ENCODE measurements around the gene MYBPC2.

DNA sequence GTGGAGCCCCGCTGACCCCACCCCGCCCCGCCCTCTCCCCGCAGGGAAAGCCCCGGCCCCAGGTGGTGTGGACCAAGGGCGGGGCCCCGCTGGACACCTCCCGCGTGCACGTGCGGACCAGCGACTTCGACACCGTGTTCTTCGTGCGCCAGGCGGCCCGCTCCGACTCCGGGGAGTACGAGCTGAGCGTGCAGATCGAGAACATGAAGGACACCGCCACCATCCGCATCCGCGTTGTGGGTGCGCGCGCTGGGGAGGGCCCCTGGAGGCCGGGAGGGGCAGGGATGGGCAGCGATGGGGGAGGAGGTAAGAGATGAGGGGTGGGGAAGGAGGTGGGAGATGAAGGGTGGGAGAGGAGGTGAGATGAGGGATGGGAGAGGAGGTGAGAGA is 26.4 kb downstream of the MYBPC2 start:
- TF ChIP-seq, protein P1, sequence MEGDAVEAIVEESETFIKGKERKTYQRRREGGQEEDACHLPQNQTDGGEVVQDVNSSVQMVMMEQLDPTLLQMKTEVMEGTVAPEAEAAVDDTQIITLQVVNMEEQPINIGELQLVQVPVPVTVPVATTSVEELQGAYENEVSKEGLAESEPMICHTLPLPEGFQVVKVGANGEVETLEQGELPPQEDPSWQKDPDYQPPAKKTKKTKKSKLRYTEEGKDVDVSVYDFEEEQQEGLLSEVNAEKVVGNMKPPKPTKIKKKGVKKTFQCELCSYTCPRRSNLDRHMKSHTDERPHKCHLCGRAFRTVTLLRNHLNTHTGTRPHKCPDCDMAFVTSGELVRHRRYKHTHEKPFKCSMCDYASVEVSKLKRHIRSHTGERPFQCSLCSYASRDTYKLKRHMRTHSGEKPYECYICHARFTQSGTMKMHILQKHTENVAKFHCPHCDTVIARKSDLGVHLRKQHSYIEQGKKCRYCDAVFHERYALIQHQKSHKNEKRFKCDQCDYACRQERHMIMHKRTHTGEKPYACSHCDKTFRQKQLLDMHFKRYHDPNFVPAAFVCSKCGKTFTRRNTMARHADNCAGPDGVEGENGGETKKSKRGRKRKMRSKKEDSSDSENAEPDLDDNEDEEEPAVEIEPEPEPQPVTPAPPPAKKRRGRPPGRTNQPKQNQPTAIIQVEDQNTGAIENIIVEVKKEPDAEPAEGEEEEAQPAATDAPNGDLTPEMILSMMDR (conservative IDR thresholded peaks at IDR 0.05; ENCODE audit: low read depth, low read length), result no peak
- TF ChIP-seq EZH2 (IDR thresholded peaks at IDR 0.05; ENCODE audit: low read length, unreplicated experiment), result no peak
